Measurements from ENCODE around the gene PLEKHG5.

GRCh38 chr1:6517435-6517851, 26.0 kb upstream of the PLEKHG5 start:
- TF ChIP-seq ZBTB33 (IDR thresholded peaks at IDR 0.05), result no peak
- TF ChIP-seq RAD21 (IDR thresholded peaks at IDR 0.05), result no peak
- TF ChIP-seq, protein P1, sequence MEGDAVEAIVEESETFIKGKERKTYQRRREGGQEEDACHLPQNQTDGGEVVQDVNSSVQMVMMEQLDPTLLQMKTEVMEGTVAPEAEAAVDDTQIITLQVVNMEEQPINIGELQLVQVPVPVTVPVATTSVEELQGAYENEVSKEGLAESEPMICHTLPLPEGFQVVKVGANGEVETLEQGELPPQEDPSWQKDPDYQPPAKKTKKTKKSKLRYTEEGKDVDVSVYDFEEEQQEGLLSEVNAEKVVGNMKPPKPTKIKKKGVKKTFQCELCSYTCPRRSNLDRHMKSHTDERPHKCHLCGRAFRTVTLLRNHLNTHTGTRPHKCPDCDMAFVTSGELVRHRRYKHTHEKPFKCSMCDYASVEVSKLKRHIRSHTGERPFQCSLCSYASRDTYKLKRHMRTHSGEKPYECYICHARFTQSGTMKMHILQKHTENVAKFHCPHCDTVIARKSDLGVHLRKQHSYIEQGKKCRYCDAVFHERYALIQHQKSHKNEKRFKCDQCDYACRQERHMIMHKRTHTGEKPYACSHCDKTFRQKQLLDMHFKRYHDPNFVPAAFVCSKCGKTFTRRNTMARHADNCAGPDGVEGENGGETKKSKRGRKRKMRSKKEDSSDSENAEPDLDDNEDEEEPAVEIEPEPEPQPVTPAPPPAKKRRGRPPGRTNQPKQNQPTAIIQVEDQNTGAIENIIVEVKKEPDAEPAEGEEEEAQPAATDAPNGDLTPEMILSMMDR (IDR thresholded peaks at IDR 0.05; ENCODE audit: low read depth, low read length, missing input control), result no peak
- TF ChIP-seq RXRA (IDR thresholded peaks at IDR 0.05), result no peak
- TF ChIP-seq JUND (IDR thresholded peaks at IDR 0.05), result no peak
- TF ChIP-seq HNF4G (IDR thresholded peaks at IDR 0.05), result no peak
- TF ChIP-seq YY1 (IDR thresholded peaks at IDR 0.05), result no peak
- TF ChIP-seq, protein P2, sequence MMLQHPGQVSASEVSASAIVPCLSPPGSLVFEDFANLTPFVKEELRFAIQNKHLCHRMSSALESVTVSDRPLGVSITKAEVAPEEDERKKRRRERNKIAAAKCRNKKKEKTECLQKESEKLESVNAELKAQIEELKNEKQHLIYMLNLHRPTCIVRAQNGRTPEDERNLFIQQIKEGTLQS (IDR thresholded peaks at IDR 0.05), result no peak
- no peak for TF ChIP-seq NR2F2 (IDR thresholded peaks at IDR 0.05)
